ENCODE measurements around the gene TRAF4. TPM values are rescaled to one million over a fixed set of nuclear protein-coding genes. Genes with fewer than 3 reads are reported as not detected.

Gene TRAF4
- total and polyA plus RNA-seq, 4 donors: 10.7 to 24.6 (median 19.1) TPM

- Histone ChIP-seq H3K36me3 (ENCODE audit: control insufficient read depth in 1 of 2, insufficient read depth in 2 of 2, low read length in 1 of 2) (peaks cover 0 to 13% of the 10 kb centered on the region in 2 donors), H3K9me3 (ENCODE audit: control insufficient read depth, low read length) (no peaks in the 10 kb centered on the region), H3K27me3 (ENCODE audit: control insufficient read depth in 1 of 2, insufficient read depth in 2 of 2, low read length in 1 of 2) (no peaks in the 10 kb centered on the region), H3K4me1 (ENCODE audit: control insufficient read depth in 1 of 2, insufficient read depth in 2 of 2, low read length in 2 of 2) (no peaks in the 10 kb centered on the region), H3K27ac (ENCODE audit: low read depth in 1 of 2, low read length in 2 of 2) (no peak overlapping the region), H3K4me3 (ENCODE audit: low read length in 2 of 2) (no peak overlapping the region)
- intact Hi-C loops (cut with DNase I): no loop called here
- 83 to 87% methylated on average over 14 of the region's 14 CpGs for WGBS, 2 donors
- DNase-seq: no peak
- no peak for ATAC-seq (ENCODE audit: low FRiP score)
Observed at GRCh38 chr17:28704219-28704858, 39.5 kb upstream of the TRAF4 start.

- no peaks in the 10 kb centered on the region for H3K9me3 ChIP-seq (ENCODE audit: control insufficient read depth, low read length)
- no peak for DNase-seq
- no peaks in the 10 kb centered on the region for H3K27me3 ChIP-seq (ENCODE audit: control insufficient read depth in 1 of 2, insufficient read depth in 2 of 2, low read length in 1 of 2)
- 65 to 69% methylated on average over 5 of the region's 5 CpGs for WGBS, 2 donors
- intact Hi-C loops (cut with DNase I): no loop called here
- H3K27ac ChIP-seq (ENCODE audit: low read depth in 1 of 2, low read length in 2 of 2): no peak overlapping the region
- H3K4me1 ChIP-seq (ENCODE audit: control insufficient read depth in 1 of 2, insufficient read depth in 2 of 2, low read length in 2 of 2): no peaks in the 10 kb centered on the region
- ATAC-seq (ENCODE audit: low FRiP score): no peak
- peaks cover 0 to 9% of the 10 kb centered on the region in 2 donors for H3K36me3 ChIP-seq (ENCODE audit: control insufficient read depth in 1 of 2, insufficient read depth in 2 of 2, low read length in 1 of 2)
- H3K4me3 ChIP-seq (ENCODE audit: low read length in 2 of 2): no peak overlapping the region
Observed at GRCh38 chr17:28705074-28705659, 38.6 kb upstream of the TRAF4 start.

- no peak for ATAC-seq (ENCODE audit: low FRiP score)
- H3K4me1 ChIP-seq (ENCODE audit: control insufficient read depth in 1 of 2, insufficient read depth in 2 of 2, low read length in 2 of 2): no peaks in the 10 kb centered on the region
Observed at GRCh38 chr17:28705728-28706334, 38.0 kb upstream of the TRAF4 start.

GRCh38 chr17:28706471-28707338, 37.1 kb upstream of the TRAF4 start:
- Histone ChIP-seq H3K4me1 (ENCODE audit: control insufficient read depth in 1 of 2, insufficient read depth in 2 of 2, low read length in 2 of 2) (no peaks in the 10 kb centered on the region), H3K27me3 (ENCODE audit: control insufficient read depth in 1 of 2, insufficient read depth in 2 of 2, low read length in 1 of 2) (no peaks in the 10 kb centered on the region), H3K27ac (ENCODE audit: low read depth in 1 of 2, low read length in 2 of 2) (no peak overlapping the region), H3K9me3 (ENCODE audit: control insufficient read depth, low read length) (no peaks in the 10 kb centered on the region), H3K36me3 (ENCODE audit: control insufficient read depth in 1 of 2, insufficient read depth in 2 of 2, low read length in 1 of 2) (no peaks in the 10 kb centered on the region), H3K4me3 (ENCODE audit: low read length in 2 of 2) (no peak overlapping the region)
- 58 to 61% methylated on average over 6 of the region's 7 CpGs for WGBS, 2 donors
- no peak for DNase-seq
- intact Hi-C loops (cut with DNase I): no loop called here
- no peak for ATAC-seq (ENCODE audit: low FRiP score)

More at GRCh38 chr17:28705728-28706334, 38.0 kb upstream of the TRAF4 start:
- no peak for DNase-seq
- intact Hi-C loops (cut with DNase I): no loop called here
- H3K36me3 ChIP-seq (ENCODE audit: control insufficient read depth in 1 of 2, insufficient read depth in 2 of 2, low read length in 1 of 2): peaks cover 0 to 6% of the 10 kb centered on the region in 2 donors
- H3K4me3 ChIP-seq (ENCODE audit: low read length in 2 of 2): no peak overlapping the region
- H3K9me3 ChIP-seq (ENCODE audit: control insufficient read depth, low read length): no peaks in the 10 kb centered on the region
- 66 to 70% methylated on average over 10 of the region's 10 CpGs for WGBS, 2 donors
- H3K27ac ChIP-seq (ENCODE audit: low read depth in 1 of 2, low read length in 2 of 2): no peak overlapping the region
- no peaks in the 10 kb centered on the region for H3K27me3 ChIP-seq (ENCODE audit: control insufficient read depth in 1 of 2, insufficient read depth in 2 of 2, low read length in 1 of 2)

GRCh38 chr17:28707339-28707720, 36.5 kb upstream of the TRAF4 start:
- intact Hi-C loops (cut with DNase I): no loop called here
- ATAC-seq (ENCODE audit: low FRiP score) (no peak), DNase-seq (no peak)
- Histone ChIP-seq H3K36me3 (ENCODE audit: control insufficient read depth in 1 of 2, insufficient read depth in 2 of 2, low read length in 1 of 2) (no peaks in the 10 kb centered on the region), H3K4me3 (ENCODE audit: low read length in 2 of 2) (no peak overlapping the region), H3K4me1 (ENCODE audit: control insufficient read depth in 1 of 2, insufficient read depth in 2 of 2, low read length in 2 of 2) (no peaks in the 10 kb centered on the region), H3K27me3 (ENCODE audit: control insufficient read depth in 1 of 2, insufficient read depth in 2 of 2, low read length in 1 of 2) (no peaks in the 10 kb centered on the region), H3K9me3 (ENCODE audit: control insufficient read depth, low read length) (no peaks in the 10 kb centered on the region), H3K27ac (ENCODE audit: low read depth in 1 of 2, low read length in 2 of 2) (no peak overlapping the region)
- WGBS, 2 donors: 75 to 81% methylated on average over 2 of the region's 2 CpGs

- no peaks in the 10 kb centered on the region for H3K9me3 ChIP-seq (ENCODE audit: control insufficient read depth, low read length)
- H3K4me3 ChIP-seq (ENCODE audit: low read length in 2 of 2): peak overlapping the region; percentile 1 to 12
- H3K27me3 ChIP-seq (ENCODE audit: control insufficient read depth in 1 of 2, insufficient read depth in 2 of 2, low read length in 1 of 2): no peaks in the 10 kb centered on the region
- ATAC-seq (ENCODE audit: low FRiP score) (peak; percentile 96), DNase-seq (peak; percentile 93 to 96)
- peaks cover 0 to 2% of the 10 kb centered on the region in 2 donors for H3K36me3 ChIP-seq (ENCODE audit: control insufficient read depth in 1 of 2, insufficient read depth in 2 of 2, low read length in 1 of 2)
- H3K4me1 ChIP-seq (ENCODE audit: control insufficient read depth in 1 of 2, insufficient read depth in 2 of 2, low read length in 2 of 2): no peaks in the 10 kb centered on the region
- WGBS, 2 donors: 1 to 2% methylated on average over 68 to 74 of the region's 74 CpGs
- intact Hi-C loops (cut with DNase I): loop anchor here in 1 of 2 donors (5.0 kb wide), 1 partner anchor 49 kb away; the partner anchor contains the start of genes SDF2 and SUPT6H
- H3K27ac ChIP-seq (ENCODE audit: low read depth in 1 of 2, low read length in 2 of 2): peak overlapping the region in 1 of 2 donors; percentile 75
Observed at GRCh38 chr17:28710861-28711722, 32.7 kb upstream of the TRAF4 start.

GRCh38 chr17:28711723-28712031, 32.1 kb upstream of the TRAF4 start, which contains the start of gene PROCA1:
PROCA1 (minus strand) TSS chr17:28711888; CDS start chr17:28711660, 228 bp downstream.
- Histone ChIP-seq H3K36me3 (ENCODE audit: control insufficient read depth in 1 of 2, insufficient read depth in 2 of 2, low read length in 1 of 2) (peaks cover 0 to 2% of the 10 kb centered on the region in 2 donors), H3K27ac (ENCODE audit: low read depth in 1 of 2, low read length in 2 of 2) (peak within 1 kb of the TSS in 1 of 2 donors; percentile 75), H3K9me3 (ENCODE audit: control insufficient read depth, low read length) (no peaks in the 10 kb centered on the region), H3K4me3 (ENCODE audit: low read length in 2 of 2) (peak within 1 kb of the TSS; percentile 1 to 12), H3K4me1 (ENCODE audit: control insufficient read depth in 1 of 2, insufficient read depth in 2 of 2, low read length in 2 of 2) (no peaks in the 10 kb centered on the region), H3K27me3 (ENCODE audit: control insufficient read depth in 1 of 2, insufficient read depth in 2 of 2, low read length in 1 of 2) (no peaks in the 10 kb centered on the region)
- ATAC-seq (ENCODE audit: low FRiP score) (peak; percentile 53), DNase-seq (no peak)
- intact Hi-C loops (cut with DNase I): loop anchor here in 1 of 2 donors (5.0 kb wide), 1 partner anchor 49 kb away; the partner anchor contains the start of genes SDF2 and SUPT6H
- 0 to 2% methylated on average over 20 of the region's 20 CpGs for WGBS, 2 donors

All from aorta (tissue), 5 donors.